ENCODE results near the gene DEFB114.

DEFB114 gene, protein sequence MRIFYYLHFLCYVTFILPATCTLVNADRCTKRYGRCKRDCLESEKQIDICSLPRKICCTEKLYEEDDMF

GRCh38 chr6:49964064-49964463 is at the start of gene DEFB114:
Gene DEFB114, minus strand, starts transcription at chr6:49964164. Its CDS starts 59 bp downstream, at chr6:49964105.
- Histone ChIP-seq H3K36me3 (ENCODE audit: insufficient read depth, low read length) (no peaks in the 10 kb centered on the region), H3K4me1 (ENCODE audit: control insufficient read depth, insufficient read depth, low read length, unreplicated experiment) (no peaks in the 10 kb centered on the region), H2AFZ (ENCODE audit: low read length, unreplicated experiment) (no peak within 1 kb of the TSS), H3K4me3 (ENCODE audit: low read depth, low read length) (no peak within 1 kb of the TSS), H3K79me2 (ENCODE audit: control insufficient read depth, insufficient read depth, low read length, unreplicated experiment) (no peaks in the 10 kb centered on the region), H3K27ac (ENCODE audit: low read depth, low read length) (no peak within 1 kb of the TSS), H3K27me3 (ENCODE audit: insufficient read depth, low read length) (no peaks in the 10 kb centered on the region)

DNA sequence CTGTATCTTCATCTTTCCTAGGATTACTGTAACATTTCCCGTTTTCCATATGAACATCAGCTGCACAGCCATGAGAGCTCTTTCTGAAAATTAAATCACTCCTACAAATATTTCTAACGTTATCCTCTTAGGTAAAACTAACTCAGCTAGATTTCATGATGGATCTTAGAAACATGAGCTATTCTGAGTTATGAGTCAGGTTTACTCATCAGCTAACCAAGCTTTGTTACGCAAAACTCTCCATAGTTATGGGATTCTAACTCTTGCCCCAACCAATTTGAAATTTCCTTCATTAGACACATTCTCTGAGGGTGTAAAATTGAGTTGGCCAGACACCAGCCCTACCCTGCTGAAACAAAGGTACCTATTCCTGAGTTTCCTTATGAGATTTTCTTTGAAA is 43.9 kb upstream of the DEFB114 start:
- Histone ChIP-seq H3K27me3 (ENCODE audit: insufficient read depth, low read length) (no peaks in the 10 kb centered on the region), H3K4me3 (ENCODE audit: low read depth, low read length) (no peak overlapping the region), H3K36me3 (ENCODE audit: insufficient read depth, low read length) (no peaks in the 10 kb centered on the region), H2AFZ (ENCODE audit: low read length, unreplicated experiment) (no peak overlapping the region), H3K79me2 (ENCODE audit: control insufficient read depth, insufficient read depth, low read length, unreplicated experiment) (no peaks in the 10 kb centered on the region), H3K4me1 (ENCODE audit: control insufficient read depth, insufficient read depth, low read length, unreplicated experiment) (no peaks in the 10 kb centered on the region), H3K27ac (ENCODE audit: low read depth, low read length) (no peak overlapping the region)

- Histone ChIP-seq H3K27ac (ENCODE audit: low read depth, low read length) (no peak overlapping the region), H2AFZ (ENCODE audit: low read length, unreplicated experiment) (no peak overlapping the region), H3K4me3 (ENCODE audit: low read depth, low read length) (no peak overlapping the region), H3K4me1 (ENCODE audit: control insufficient read depth, insufficient read depth, low read length, unreplicated experiment) (no peaks in the 10 kb centered on the region), H3K79me2 (ENCODE audit: control insufficient read depth, insufficient read depth, low read length, unreplicated experiment) (no peaks in the 10 kb centered on the region), H3K36me3 (ENCODE audit: insufficient read depth, low read length) (no peaks in the 10 kb centered on the region), H3K27me3 (ENCODE audit: insufficient read depth, low read length) (no peaks in the 10 kb centered on the region)
Observed at GRCh38 chr6:50003139-50003538, 39.2 kb upstream of the DEFB114 start.

GRCh38 chr6:49995278-49995677 is 31.3 kb upstream of the DEFB114 start:
- H3K4me1 ChIP-seq (ENCODE audit: control insufficient read depth, insufficient read depth, low read length, unreplicated experiment): no peaks in the 10 kb centered on the region
- H3K79me2 ChIP-seq (ENCODE audit: control insufficient read depth, insufficient read depth, low read length, unreplicated experiment): no peaks in the 10 kb centered on the region

DNA sequence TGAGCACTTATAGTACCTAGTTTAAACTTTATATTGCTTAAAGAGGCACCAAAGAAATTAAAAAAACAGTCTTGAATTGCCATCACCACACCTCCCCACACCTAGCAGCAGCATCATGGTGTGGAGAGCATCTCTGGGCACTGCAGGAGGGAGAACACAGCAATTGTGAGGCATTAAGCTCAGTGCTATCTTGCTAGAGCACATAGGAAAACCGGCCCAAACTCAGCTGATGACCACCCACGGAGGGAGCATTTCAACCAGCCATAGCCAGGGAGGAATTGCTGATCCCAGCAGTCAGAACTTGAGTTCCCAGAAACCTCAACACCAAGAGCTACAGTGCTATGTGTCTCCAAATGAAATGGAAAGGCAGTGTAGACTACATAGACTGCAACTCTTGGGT is 24.9 kb upstream of the DEFB114 start:
- no peak overlapping the region for H3K4me3 ChIP-seq (ENCODE audit: low read depth, low read length)
- no peak overlapping the region for H2AFZ ChIP-seq (ENCODE audit: low read length, unreplicated experiment)
- H3K79me2 ChIP-seq (ENCODE audit: control insufficient read depth, insufficient read depth, low read length, unreplicated experiment): no peaks in the 10 kb centered on the region
- H3K27ac ChIP-seq (ENCODE audit: low read depth, low read length): no peak overlapping the region
- no peaks in the 10 kb centered on the region for H3K27me3 ChIP-seq (ENCODE audit: insufficient read depth, low read length)
- no peaks in the 10 kb centered on the region for H3K4me1 ChIP-seq (ENCODE audit: control insufficient read depth, insufficient read depth, low read length, unreplicated experiment)
- H3K36me3 ChIP-seq (ENCODE audit: insufficient read depth, low read length): no peaks in the 10 kb centered on the region

More at GRCh38 chr6:49995278-49995677, 31.3 kb upstream of the DEFB114 start:
- Histone ChIP-seq H3K36me3 (ENCODE audit: insufficient read depth, low read length) (no peaks in the 10 kb centered on the region), H2AFZ (ENCODE audit: low read length, unreplicated experiment) (no peak overlapping the region), H3K27ac (ENCODE audit: low read depth, low read length) (no peak overlapping the region), H3K4me3 (ENCODE audit: low read depth, low read length) (no peak overlapping the region), H3K27me3 (ENCODE audit: insufficient read depth, low read length) (no peaks in the 10 kb centered on the region)

DNA sequence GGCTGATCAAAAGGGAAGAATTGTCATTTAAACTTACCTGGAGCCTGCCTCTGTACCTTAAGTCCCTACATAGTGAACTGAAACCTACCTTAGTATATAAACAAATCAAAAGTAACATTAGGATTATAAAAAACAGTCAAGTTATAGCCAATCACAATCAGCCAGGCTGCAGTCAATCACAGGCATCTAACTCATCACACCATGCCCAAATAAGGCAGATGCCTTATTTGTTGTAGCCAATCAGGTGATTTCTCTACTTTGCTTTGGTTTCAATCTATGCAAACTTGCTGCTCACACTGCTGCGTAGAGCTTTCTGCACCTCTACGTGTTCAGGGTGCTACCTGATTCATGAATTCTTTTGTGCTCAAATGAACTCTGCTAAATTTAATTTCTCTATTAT is 23.8 kb upstream of the DEFB114 start:
- Histone ChIP-seq H3K27me3 (ENCODE audit: insufficient read depth, low read length) (no peaks in the 10 kb centered on the region), H3K4me1 (ENCODE audit: control insufficient read depth, insufficient read depth, low read length, unreplicated experiment) (no peaks in the 10 kb centered on the region)

DNA sequence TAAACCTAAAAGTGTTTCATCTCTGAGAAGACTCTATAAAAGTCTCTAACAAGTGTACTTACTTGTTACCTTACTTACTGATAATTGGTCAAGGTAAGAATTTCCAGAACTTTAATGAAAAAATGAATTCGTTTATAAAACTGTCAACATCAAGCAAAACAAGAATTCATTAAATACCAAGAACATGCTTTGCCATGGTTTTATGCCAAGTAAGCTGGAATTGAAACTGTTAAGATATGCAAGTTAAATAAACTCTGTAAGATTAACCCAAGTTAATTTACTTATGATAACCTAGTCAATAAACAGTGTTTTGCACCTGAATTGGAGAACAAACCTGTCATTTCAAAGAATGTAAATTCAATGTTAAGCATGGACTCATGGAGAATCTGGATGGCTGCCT is 22.6 kb upstream of the DEFB114 start:
- no peaks in the 10 kb centered on the region for H3K79me2 ChIP-seq (ENCODE audit: control insufficient read depth, insufficient read depth, low read length, unreplicated experiment)
- H3K36me3 ChIP-seq (ENCODE audit: insufficient read depth, low read length): no peaks in the 10 kb centered on the region
- no peak overlapping the region for H2AFZ ChIP-seq (ENCODE audit: low read length, unreplicated experiment)

More for the DNA sequence above, 23.8 kb upstream of the DEFB114 start:
- H2AFZ ChIP-seq (ENCODE audit: low read length, unreplicated experiment): no peak overlapping the region
- H3K36me3 ChIP-seq (ENCODE audit: insufficient read depth, low read length): no peaks in the 10 kb centered on the region
- no peak overlapping the region for H3K4me3 ChIP-seq (ENCODE audit: low read depth, low read length)
- no peak overlapping the region for H3K27ac ChIP-seq (ENCODE audit: low read depth, low read length)
- no peaks in the 10 kb centered on the region for H3K79me2 ChIP-seq (ENCODE audit: control insufficient read depth, insufficient read depth, low read length, unreplicated experiment)

DNA sequence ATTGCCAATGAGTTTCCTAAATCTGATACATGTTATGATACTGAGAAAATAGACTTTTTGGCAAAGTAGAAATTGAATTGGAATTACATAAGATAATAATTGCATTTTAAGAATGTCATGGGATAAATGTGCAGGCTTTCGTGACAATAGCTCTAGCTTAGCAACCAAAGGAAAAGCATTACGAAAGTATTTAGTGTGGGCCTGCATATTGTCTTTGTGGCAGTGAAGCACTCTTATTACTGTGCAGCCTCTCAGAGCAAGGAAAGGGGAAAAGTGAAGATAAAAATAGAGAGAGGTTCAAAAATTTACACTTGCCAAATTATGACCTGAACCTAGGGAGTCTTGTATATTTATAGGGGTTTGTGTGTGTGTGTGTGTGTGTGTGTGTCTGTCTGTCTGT is 18.1 kb upstream of the DEFB114 start:
- Histone ChIP-seq H3K4me1 (ENCODE audit: control insufficient read depth, insufficient read depth, low read length, unreplicated experiment) (no peaks in the 10 kb centered on the region), H3K36me3 (ENCODE audit: insufficient read depth, low read length) (no peaks in the 10 kb centered on the region), H3K27me3 (ENCODE audit: insufficient read depth, low read length) (no peaks in the 10 kb centered on the region), H3K4me3 (ENCODE audit: low read depth, low read length) (no peak overlapping the region), H3K79me2 (ENCODE audit: control insufficient read depth, insufficient read depth, low read length, unreplicated experiment) (no peaks in the 10 kb centered on the region), H2AFZ (ENCODE audit: low read length, unreplicated experiment) (no peak overlapping the region), H3K27ac (ENCODE audit: low read depth, low read length) (no peak overlapping the region)

More for the DNA sequence above, 22.6 kb upstream of the DEFB114 start:
- Histone ChIP-seq H3K4me3 (ENCODE audit: low read depth, low read length) (no peak overlapping the region), H3K27me3 (ENCODE audit: insufficient read depth, low read length) (no peaks in the 10 kb centered on the region), H3K4me1 (ENCODE audit: control insufficient read depth, insufficient read depth, low read length, unreplicated experiment) (no peaks in the 10 kb centered on the region), H3K27ac (ENCODE audit: low read depth, low read length) (no peak overlapping the region)

DNA sequence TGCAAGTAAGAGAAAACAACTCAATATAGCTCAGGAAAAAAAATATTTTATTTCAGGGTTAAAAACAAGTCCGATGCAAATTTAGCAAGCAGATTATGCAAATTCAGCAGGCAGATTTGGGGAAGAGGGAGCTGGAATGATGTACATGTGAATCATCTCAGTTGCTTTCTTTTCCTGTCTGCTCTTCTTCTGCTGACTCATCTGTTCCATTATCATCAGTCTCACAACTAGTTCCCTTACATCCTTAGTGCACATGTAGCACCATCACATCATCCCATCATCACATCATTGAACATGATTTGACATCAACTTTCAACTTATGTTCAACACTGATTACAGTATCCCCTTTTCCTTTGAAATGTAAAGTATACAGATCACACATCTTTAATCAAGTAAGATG is 16.9 kb upstream of the DEFB114 start:
- Histone ChIP-seq H3K27me3 (ENCODE audit: insufficient read depth, low read length) (no peaks in the 10 kb centered on the region), H3K36me3 (ENCODE audit: insufficient read depth, low read length) (no peaks in the 10 kb centered on the region), H3K27ac (ENCODE audit: low read depth, low read length) (no peak overlapping the region), H3K4me1 (ENCODE audit: control insufficient read depth, insufficient read depth, low read length, unreplicated experiment) (no peaks in the 10 kb centered on the region), H2AFZ (ENCODE audit: low read length, unreplicated experiment) (no peak overlapping the region), H3K79me2 (ENCODE audit: control insufficient read depth, insufficient read depth, low read length, unreplicated experiment) (no peaks in the 10 kb centered on the region), H3K4me3 (ENCODE audit: low read depth, low read length) (no peak overlapping the region)

DNA sequence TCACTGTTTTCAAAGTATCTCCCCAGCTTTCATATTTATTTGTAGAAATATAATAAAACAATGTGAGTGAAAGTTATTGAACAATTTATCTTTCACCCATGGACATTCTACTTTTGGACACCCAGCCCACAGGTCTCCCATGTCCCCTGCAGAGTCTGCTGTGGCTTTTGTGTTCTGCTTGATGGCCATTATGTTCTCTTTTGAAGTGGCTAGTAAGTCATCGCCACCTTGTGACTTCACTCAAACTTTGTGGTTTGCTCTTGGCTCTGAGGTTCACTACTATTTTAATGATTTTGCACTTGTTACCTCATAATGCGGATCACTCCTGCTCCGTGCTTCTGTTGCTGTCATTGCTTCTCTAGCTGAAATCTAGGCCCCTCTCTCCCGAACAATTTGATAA is 15.6 kb upstream of the DEFB114 start:
- no peaks in the 10 kb centered on the region for H3K36me3 ChIP-seq (ENCODE audit: insufficient read depth, low read length)
- no peaks in the 10 kb centered on the region for H3K4me1 ChIP-seq (ENCODE audit: control insufficient read depth, insufficient read depth, low read length, unreplicated experiment)
- no peak overlapping the region for H3K27ac ChIP-seq (ENCODE audit: low read depth, low read length)
- H2AFZ ChIP-seq (ENCODE audit: low read length, unreplicated experiment): no peak overlapping the region
- H3K27me3 ChIP-seq (ENCODE audit: insufficient read depth, low read length): no peaks in the 10 kb centered on the region
- no peak overlapping the region for H3K4me3 ChIP-seq (ENCODE audit: low read depth, low read length)
- H3K79me2 ChIP-seq (ENCODE audit: control insufficient read depth, insufficient read depth, low read length, unreplicated experiment): no peaks in the 10 kb centered on the region

- H3K36me3 ChIP-seq (ENCODE audit: insufficient read depth, low read length): no peaks in the 10 kb centered on the region
- H3K27me3 ChIP-seq (ENCODE audit: insufficient read depth, low read length): no peaks in the 10 kb centered on the region
- H2AFZ ChIP-seq (ENCODE audit: low read length, unreplicated experiment): peak overlapping the region; percentile 59
- no peaks in the 10 kb centered on the region for H3K79me2 ChIP-seq (ENCODE audit: control insufficient read depth, insufficient read depth, low read length, unreplicated experiment)
- peak overlapping the region; percentile 69 for H3K4me3 ChIP-seq (ENCODE audit: low read depth, low read length)
- no peaks in the 10 kb centered on the region for H3K4me1 ChIP-seq (ENCODE audit: control insufficient read depth, insufficient read depth, low read length, unreplicated experiment)
- H3K27ac ChIP-seq (ENCODE audit: low read depth, low read length): no peak overlapping the region
Observed at GRCh38 chr6:49978332-49979226, 14.6 kb upstream of the DEFB114 start.

Measured in ACC112 (cell line).